K562 (cell line): ENCODE measurements around the gene B4GALNT3. TPM values are rescaled to one million over a fixed set of nuclear protein-coding genes. Genes with fewer than 3 reads are reported as not detected.

Source experiments
- ARNT ChIP-seq, 2 experiments: fragments of 450-650 bp; IDR thresholded peaks; 2 replicates each; pipeline ENCODE4 v1.6.1; 2016; ENCODE audit warnings: mild to moderate bottlenecking in 1 of 2
- FOXA1 ChIP-seq: fragments of 450-650 bp; IDR thresholded peaks from 2 replicates; pipeline ENCODE4 v1.6.1; 2016; ENCODE audit warnings: mild to moderate bottlenecking, borderline replicate concordance
- ZNF76 ChIP-seq: fragments of 250-450 bp; sonication (Bioruptor Pico); IDR thresholded peaks from 2 replicates; pipeline ENCODE4 v1.4.0; 2020; ENCODE audit warnings: mild to moderate bottlenecking, moderate library complexity, borderline replicate concordance
- polyA plus RNA-seq, 8 experiments: library from polyadenylated mRNA; depleted of rRNA in 4 of 8; stranded (reverse) in 5 of 8; unstranded in 3 of 8; fragments of >200 nt; fragmentation: Nextera tagmentation in 2 of 8; fragmentation: Illumina TruSeq in 1 of 8; extraction: Ambion mirVana in 2 of 8; extraction: Trizol in 1 of 8; gene quantifications; 2 replicates each; pipeline versions ENCODE4 v1.2.1 to v1.2.3, GENCODE V29; 2011 to 2014; ENCODE audit warnings: inconsistent platforms in 1 of 8, missing spikeins in 1 of 8
- total RNA-seq, 7 experiments: library from RNA; depleted of rRNA in 6 of 7; stranded (reverse); fragments of >200 nt in 6 of 7; fragmentation: Illumina TruSeq in 2 of 7; extraction: Trizol in 2 of 7; gene quantifications; 2 replicates each; pipeline versions ENCODE4 v1.2.1 to v1.2.3, GENCODE V29; 2011 to 2021; ENCODE audit warnings: low replicate concordance in 1 of 7
- TF ChIP-seq, protein P1 (sequence below): fragments of 450-650 bp; IDR thresholded peaks from 2 replicates; pipeline ENCODE4 v1.6.1; 2016; ENCODE audit warnings: low read depth
- TF ChIP-seq, protein P2 (sequence below): fragments of 450-650 bp; conservative IDR thresholded peaks from 2 replicates; pipeline ENCODE4 v1.6.1; 2016; ENCODE audit warnings: missing genetic modification characterization, low read depth, mild to moderate bottlenecking, missing compliant biosample characterization, moderate library complexity
- TF ChIP-seq, protein P3 (sequence below), 2 experiments: fragments of 450-650 bp; IDR thresholded peaks; 2 replicates each; pipeline ENCODE4 v1.6.1; 2018; ENCODE audit warnings: mild to moderate bottlenecking in 2 of 2, low read depth in 1 of 2; ENCODE audit not compliant: partially characterized antibody in 2 of 2
- TF ChIP-seq, protein P4 (sequence below): fragments of 450-650 bp; IDR thresholded peaks from 2 replicates; pipeline ENCODE4 v1.6.1; 2017; ENCODE audit warnings: antibody characterized with exemption, mild to moderate bottlenecking

Gene B4GALNT3
- total and polyA plus RNA-seq, 9 of the 15 experiments (the other 6 are each of a cell fraction or from before 2014, with no cell fraction given) = 0.04 to 0.36 (median 0.10) TPM; not detected in 6

DNA sequence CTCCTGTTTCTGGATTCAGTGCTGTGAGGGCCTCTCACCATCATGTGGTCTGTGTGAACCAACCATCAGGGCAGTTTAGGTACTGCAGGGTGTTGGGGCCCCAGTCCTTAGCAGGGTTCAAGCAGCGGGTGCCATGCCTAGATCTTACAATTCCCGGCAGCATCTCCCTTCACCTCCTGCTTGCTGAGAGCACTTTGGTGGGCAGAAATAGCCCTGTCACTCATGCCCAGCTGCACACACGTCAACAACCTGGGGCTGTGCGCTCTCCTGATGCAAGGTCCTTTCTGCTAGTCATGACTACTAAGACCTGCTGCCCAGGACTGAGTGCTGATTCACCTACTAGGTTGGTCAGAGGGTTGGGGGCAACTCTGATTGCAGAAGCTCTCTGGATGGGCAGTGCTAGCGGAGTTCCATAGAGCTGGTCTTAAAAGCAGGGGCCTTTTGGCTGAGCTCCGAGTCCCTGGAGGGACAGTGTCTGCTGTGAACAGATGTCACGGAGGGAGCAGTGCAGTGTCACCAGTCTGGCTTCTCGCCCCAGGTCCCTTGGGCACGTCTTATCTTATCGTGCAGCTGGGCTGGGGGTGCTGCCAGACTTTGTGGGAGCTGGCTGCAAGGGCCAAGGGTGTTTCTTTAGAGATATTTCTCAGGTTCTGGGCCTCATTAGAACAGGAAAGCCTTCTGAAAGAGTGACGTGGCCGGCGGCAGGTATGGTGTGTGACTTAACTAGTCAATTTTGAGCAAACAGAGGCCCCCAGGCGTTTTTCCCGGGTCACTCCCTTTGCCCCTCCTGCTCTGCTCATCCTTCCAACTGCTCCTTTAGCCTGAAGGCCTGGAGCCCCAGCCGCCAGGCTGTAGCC, 131.7 kb downstream of the B4GALNT3 start (continued):
- TF ChIP-seq, protein P1, sequence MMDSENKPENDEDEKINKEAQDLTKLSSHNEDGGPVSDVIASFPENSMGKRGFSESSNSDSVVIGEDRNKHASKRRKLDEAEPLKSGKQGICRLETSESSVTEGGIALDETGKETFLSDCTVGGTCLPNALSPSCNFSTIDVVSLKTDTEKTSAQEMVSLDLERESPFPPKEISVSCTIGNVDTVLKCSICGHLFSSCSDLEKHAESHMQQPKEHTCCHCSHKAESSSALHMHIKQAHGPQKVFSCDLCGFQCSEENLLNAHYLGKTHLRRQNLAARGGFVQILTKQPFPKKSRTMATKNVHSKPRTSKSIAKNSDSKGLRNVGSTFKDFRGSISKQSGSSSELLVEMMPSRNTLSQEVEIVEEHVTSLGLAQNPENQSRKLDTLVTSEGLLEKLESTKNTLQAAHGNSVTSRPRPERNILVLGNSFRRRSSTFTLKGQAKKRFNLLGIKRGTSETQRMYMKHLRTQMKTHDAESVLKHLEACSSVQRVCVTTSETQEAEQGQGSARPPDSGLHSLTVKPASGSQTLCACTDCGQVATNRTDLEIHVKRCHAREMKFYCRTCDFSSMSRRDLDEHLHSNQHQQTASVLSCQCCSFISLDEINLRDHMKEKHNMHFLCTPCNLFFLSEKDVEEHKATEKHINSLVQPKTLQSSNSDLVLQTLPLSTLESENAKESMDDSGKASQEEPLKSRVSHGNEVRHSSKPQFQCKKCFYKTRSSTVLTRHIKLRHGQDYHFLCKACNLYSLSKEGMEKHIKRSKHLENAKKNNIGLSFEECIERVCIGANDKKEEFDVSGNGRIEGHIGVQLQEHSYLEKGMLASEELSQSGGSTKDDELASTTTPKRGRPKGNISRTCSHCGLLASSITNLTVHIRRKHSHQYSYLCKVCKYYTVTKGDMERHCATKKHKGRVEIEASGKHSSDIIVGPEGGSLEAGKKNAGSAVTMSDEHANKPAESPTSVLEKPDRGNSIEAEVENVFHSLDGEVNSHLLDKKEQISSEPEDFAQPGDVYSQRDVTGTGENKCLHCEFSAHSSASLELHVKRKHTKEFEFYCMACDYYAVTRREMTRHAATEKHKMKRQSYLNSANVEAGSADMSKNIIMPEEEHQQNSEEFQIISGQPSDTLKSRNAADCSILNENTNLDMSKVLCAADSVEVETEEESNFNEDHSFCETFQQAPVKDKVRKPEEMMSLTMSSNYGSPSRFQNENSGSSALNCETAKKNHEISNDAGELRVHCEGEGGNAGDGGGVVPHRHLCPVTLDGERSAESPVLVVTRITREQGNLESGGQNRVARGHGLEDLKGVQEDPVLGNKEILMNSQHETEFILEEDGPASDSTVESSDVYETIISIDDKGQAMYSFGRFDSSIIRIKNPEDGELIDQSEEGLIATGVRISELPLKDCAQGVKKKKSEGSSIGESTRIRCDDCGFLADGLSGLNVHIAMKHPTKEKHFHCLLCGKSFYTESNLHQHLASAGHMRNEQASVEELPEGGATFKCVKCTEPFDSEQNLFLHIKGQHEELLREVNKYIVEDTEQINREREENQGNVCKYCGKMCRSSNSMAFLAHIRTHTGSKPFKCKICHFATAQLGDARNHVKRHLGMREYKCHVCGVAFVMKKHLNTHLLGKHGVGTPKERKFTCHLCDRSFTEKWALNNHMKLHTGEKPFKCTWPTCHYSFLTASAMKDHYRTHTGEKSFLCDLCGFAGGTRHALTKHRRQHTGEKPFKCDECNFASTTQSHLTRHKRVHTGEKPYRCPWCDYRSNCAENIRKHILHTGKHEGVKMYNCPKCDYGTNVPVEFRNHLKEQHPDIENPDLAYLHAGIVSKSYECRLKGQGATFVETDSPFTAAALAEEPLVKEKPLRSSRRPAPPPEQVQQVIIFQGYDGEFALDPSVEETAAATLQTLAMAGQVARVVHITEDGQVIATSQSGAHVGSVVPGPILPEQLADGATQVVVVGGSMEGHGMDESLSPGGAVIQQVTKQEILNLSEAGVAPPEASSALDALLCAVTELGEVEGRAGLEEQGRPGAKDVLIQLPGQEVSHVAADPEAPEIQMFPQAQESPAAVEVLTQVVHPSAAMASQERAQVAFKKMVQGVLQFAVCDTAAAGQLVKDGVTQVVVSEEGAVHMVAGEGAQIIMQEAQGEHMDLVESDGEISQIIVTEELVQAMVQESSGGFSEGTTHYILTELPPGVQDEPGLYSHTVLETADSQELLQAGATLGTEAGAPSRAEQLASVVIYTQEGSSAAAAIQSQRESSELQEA = no peak
- TF ChIP-seq FOXA1 (no peak), ZNF76 (CRISPR knock-in tag) (no peak), ARNT (IDR thresholded peaks at IDR 0.05) (peak; percentile 86 to 89)
- TF ChIP-seq, protein P2, sequence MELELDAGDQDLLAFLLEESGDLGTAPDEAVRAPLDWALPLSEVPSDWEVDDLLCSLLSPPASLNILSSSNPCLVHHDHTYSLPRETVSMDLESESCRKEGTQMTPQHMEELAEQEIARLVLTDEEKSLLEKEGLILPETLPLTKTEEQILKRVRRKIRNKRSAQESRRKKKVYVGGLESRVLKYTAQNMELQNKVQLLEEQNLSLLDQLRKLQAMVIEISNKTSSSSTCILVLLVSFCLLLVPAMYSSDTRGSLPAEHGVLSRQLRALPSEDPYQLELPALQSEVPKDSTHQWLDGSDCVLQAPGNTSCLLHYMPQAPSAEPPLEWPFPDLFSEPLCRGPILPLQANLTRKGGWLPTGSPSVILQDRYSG = peak; percentile 76; the same call in 1 of the 2 replicates
- TF ChIP-seq, protein P3, sequence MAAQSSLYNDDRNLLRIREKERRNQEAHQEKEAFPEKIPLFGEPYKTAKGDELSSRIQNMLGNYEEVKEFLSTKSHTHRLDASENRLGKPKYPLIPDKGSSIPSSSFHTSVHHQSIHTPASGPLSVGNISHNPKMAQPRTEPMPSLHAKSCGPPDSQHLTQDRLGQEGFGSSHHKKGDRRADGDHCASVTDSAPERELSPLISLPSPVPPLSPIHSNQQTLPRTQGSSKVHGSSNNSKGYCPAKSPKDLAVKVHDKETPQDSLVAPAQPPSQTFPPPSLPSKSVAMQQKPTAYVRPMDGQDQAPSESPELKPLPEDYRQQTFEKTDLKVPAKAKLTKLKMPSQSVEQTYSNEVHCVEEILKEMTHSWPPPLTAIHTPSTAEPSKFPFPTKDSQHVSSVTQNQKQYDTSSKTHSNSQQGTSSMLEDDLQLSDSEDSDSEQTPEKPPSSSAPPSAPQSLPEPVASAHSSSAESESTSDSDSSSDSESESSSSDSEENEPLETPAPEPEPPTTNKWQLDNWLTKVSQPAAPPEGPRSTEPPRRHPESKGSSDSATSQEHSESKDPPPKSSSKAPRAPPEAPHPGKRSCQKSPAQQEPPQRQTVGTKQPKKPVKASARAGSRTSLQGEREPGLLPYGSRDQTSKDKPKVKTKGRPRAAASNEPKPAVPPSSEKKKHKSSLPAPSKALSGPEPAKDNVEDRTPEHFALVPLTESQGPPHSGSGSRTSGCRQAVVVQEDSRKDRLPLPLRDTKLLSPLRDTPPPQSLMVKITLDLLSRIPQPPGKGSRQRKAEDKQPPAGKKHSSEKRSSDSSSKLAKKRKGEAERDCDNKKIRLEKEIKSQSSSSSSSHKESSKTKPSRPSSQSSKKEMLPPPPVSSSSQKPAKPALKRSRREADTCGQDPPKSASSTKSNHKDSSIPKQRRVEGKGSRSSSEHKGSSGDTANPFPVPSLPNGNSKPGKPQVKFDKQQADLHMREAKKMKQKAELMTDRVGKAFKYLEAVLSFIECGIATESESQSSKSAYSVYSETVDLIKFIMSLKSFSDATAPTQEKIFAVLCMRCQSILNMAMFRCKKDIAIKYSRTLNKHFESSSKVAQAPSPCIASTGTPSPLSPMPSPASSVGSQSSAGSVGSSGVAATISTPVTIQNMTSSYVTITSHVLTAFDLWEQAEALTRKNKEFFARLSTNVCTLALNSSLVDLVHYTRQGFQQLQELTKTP (IDR thresholded peaks at IDR 0.05; ENCODE audit: low read depth in 1 of 2, partially characterized antibody in 2 of 2) = peak in 1 of 2 experiments; percentile 51
- TF ChIP-seq, protein P4, sequence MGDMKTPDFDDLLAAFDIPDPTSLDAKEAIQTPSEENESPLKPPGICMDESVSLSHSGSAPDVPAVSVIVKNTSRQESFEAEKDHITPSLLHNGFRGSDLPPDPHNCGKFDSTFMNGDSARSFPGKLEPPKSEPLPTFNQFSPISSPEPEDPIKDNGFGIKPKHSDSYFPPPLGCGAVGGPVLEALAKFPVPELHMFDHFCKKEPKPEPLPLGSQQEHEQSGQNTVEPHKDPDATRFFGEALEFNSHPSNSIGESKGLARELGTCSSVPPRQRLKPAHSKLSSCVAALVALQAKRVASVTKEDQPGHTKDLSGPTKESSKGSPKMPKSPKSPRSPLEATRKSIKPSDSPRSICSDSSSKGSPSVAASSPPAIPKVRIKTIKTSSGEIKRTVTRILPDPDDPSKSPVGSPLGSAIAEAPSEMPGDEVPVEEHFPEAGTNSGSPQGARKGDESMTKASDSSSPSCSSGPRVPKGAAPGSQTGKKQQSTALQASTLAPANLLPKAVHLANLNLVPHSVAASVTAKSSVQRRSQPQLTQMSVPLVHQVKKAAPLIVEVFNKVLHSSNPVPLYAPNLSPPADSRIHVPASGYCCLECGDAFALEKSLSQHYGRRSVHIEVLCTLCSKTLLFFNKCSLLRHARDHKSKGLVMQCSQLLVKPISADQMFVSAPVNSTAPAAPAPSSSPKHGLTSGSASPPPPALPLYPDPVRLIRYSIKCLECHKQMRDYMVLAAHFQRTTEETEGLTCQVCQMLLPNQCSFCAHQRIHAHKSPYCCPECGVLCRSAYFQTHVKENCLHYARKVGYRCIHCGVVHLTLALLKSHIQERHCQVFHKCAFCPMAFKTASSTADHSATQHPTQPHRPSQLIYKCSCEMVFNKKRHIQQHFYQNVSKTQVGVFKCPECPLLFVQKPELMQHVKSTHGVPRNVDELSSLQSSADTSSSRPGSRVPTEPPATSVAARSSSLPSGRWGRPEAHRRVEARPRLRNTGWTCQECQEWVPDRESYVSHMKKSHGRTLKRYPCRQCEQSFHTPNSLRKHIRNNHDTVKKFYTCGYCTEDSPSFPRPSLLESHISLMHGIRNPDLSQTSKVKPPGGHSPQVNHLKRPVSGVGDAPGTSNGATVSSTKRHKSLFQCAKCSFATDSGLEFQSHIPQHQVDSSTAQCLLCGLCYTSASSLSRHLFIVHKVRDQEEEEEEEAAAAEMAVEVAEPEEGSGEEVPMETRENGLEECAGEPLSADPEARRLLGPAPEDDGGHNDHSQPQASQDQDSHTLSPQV = peak; percentile 78
